ENCODE results near the gene PADI3.
"Not testable (repeated sequence)": the region's sequence is repeated elsewhere in the genome, so short reads cannot be mapped to it uniquely, and the experiment has no call there.

DNA sequence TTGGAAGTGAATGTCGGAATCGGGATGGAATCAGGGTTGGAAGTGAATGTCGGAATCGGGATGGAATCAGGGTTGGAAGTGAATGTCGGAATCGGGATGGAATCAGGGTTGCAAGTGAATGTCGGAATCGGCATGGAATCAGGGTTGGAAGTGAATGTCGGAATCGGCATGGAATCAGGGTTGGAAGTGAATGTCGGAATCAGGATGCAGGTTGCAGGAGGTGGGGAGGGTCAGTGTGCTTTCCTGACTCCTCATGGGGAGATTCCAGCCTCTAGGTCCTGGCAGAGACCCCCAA, 7.2 kb upstream of the PADI3 start:
- TF ChIP-seq POLR2A (IDR thresholded peaks at IDR 0.05) = not testable (repeated sequence)
- TF ChIP-seq, protein P1, sequence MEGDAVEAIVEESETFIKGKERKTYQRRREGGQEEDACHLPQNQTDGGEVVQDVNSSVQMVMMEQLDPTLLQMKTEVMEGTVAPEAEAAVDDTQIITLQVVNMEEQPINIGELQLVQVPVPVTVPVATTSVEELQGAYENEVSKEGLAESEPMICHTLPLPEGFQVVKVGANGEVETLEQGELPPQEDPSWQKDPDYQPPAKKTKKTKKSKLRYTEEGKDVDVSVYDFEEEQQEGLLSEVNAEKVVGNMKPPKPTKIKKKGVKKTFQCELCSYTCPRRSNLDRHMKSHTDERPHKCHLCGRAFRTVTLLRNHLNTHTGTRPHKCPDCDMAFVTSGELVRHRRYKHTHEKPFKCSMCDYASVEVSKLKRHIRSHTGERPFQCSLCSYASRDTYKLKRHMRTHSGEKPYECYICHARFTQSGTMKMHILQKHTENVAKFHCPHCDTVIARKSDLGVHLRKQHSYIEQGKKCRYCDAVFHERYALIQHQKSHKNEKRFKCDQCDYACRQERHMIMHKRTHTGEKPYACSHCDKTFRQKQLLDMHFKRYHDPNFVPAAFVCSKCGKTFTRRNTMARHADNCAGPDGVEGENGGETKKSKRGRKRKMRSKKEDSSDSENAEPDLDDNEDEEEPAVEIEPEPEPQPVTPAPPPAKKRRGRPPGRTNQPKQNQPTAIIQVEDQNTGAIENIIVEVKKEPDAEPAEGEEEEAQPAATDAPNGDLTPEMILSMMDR (IDR thresholded peaks at IDR 0.05) = not testable (repeated sequence)

Data from body of pancreas (tissue), 4 donors.